Measurements from ENCODE around the gene DOK6. TPM values are rescaled to one million over a fixed set of nuclear protein-coding genes. Genes with fewer than 3 reads are reported as not detected.

DOK6 gene
- total RNA-seq, 2 experiments from 2014 or later: not detected

GRCh38 chr18:69725009-69725408, 324.3 kb downstream of the DOK6 start:
- no peaks in the 10 kb centered on the region for H3K4me1 ChIP-seq (ENCODE audit: insufficient read depth, low read length)
- CTCF ChIA-PET: no interaction called here
- H3K36me3 ChIP-seq (ENCODE audit: insufficient read depth, low read length): no peaks in the 10 kb centered on the region
- H3K4me1 Mint-ChIP-seq (ENCODE audit: low read depth): no peaks in the 10 kb centered on the region
- no peak overlapping the region for H3K27ac ChIP-seq (ENCODE audit: low read depth in 1 of 2, low read length in 2 of 2)
- peaks cover 0 to under 1% of the 10 kb centered on the region in 2 experiments for H3K9me3 ChIP-seq (ENCODE audit: control insufficient read depth in 1 of 2, insufficient read depth in 1 of 2, low read length in 2 of 2)
- TF ChIP-seq CTCF (IDR thresholded peaks at IDR 0.05): no peak
- no peaks in the 10 kb centered on the region for H3K36me3 Mint-ChIP-seq (ENCODE audit: low read depth)
- H3K9me3 Mint-ChIP-seq: no peaks in the 10 kb centered on the region
- no peaks in the 10 kb centered on the region for H3K27me3 Mint-ChIP-seq
- H3K27me3 ChIP-seq (ENCODE audit: control insufficient read depth in 1 of 2, insufficient read depth in 2 of 2, low read length in 2 of 2): no peaks in the 10 kb centered on the region
- no peak overlapping the region for H3K27ac Mint-ChIP-seq
- H3K4me3 Mint-ChIP-seq: no peak overlapping the region
- intact Hi-C loops (cut with DNase I, micrococcal nuclease): no loop called here
- no peak overlapping the region for H3K4me3 ChIP-seq (ENCODE audit: low read length)
- no peak for DNase-seq
- POLR2A ChIA-PET: no interaction called here
- ATAC-seq (ENCODE audit: poor library complexity): no peak

- CTCF ChIA-PET: interaction anchor here (0.9 kb wide), 1 partner anchor 23 kb away, joined by 3 read pairs; no protein-coding TSS in a partner anchor
These were observed 325.3 kb downstream of the DOK6 start for GRCh38 chr18:69725855-69726508.

GRCh38 chr18:69727912-69728572, 327.4 kb downstream of the DOK6 start:
- intact Hi-C loops (cut with DNase I, micrococcal nuclease): no loop called here
- Mint-ChIP-seq H3K4me3 (no peak overlapping the region), H3K4me1 (ENCODE audit: low read depth) (no peaks in the 10 kb centered on the region), H3K9me3 (no peaks in the 10 kb centered on the region), H3K36me3 (ENCODE audit: low read depth) (no peaks in the 10 kb centered on the region), H3K27ac (no peak overlapping the region), H3K27me3 (no peaks in the 10 kb centered on the region)
- Histone ChIP-seq H3K4me3 (ENCODE audit: low read length) (no peak overlapping the region), H3K4me1 (ENCODE audit: insufficient read depth, low read length) (no peaks in the 10 kb centered on the region), H3K27ac (ENCODE audit: low read depth in 1 of 2, low read length in 2 of 2) (no peak overlapping the region), H3K36me3 (ENCODE audit: insufficient read depth, low read length) (no peaks in the 10 kb centered on the region), H3K9me3 (ENCODE audit: control insufficient read depth in 1 of 2, insufficient read depth in 1 of 2, low read length in 2 of 2) (no peaks in the 10 kb centered on the region), H3K27me3 (ENCODE audit: control insufficient read depth in 1 of 2, insufficient read depth in 2 of 2, low read length in 2 of 2) (no peaks in the 10 kb centered on the region)
- ChIA-PET CTCF (no interaction called here), POLR2A (no interaction called here)
- DNase-seq: no peak
- no peak for TF ChIP-seq CTCF (IDR thresholded peaks at IDR 0.05)
- no peak for ATAC-seq (ENCODE audit: poor library complexity)

More at GRCh38 chr18:69725855-69726508, 325.3 kb downstream of the DOK6 start:
- H3K36me3 Mint-ChIP-seq (ENCODE audit: low read depth): no peaks in the 10 kb centered on the region
- H3K9me3 Mint-ChIP-seq: no peaks in the 10 kb centered on the region
- H3K27ac Mint-ChIP-seq: no peak overlapping the region
- no peak overlapping the region for H3K27ac ChIP-seq (ENCODE audit: low read depth in 1 of 2, low read length in 2 of 2)
- intact Hi-C loops (cut with DNase I, micrococcal nuclease): no loop called here
- DNase-seq (no peak), ATAC-seq (ENCODE audit: poor library complexity) (no peak)
- H3K36me3 ChIP-seq (ENCODE audit: insufficient read depth, low read length): no peaks in the 10 kb centered on the region
- no peaks in the 10 kb centered on the region for H3K27me3 ChIP-seq (ENCODE audit: control insufficient read depth in 1 of 2, insufficient read depth in 2 of 2, low read length in 2 of 2)
- H3K4me1 ChIP-seq (ENCODE audit: insufficient read depth, low read length): no peaks in the 10 kb centered on the region
- no peaks in the 10 kb centered on the region for H3K27me3 Mint-ChIP-seq
- no peaks in the 10 kb centered on the region for H3K4me1 Mint-ChIP-seq (ENCODE audit: low read depth)
- H3K4me3 ChIP-seq (ENCODE audit: low read length): no peak overlapping the region
- H3K4me3 Mint-ChIP-seq: no peak overlapping the region
- POLR2A ChIA-PET: no interaction called here
- no peak for TF ChIP-seq CTCF (IDR thresholded peaks at IDR 0.05)
- H3K9me3 ChIP-seq (ENCODE audit: control insufficient read depth in 1 of 2, insufficient read depth in 1 of 2, low read length in 2 of 2): no peaks in the 10 kb centered on the region

Measured in CD4-positive, alpha-beta T cell (primary cell).